Measurements from ENCODE around the gene TTC24. TPM values are rescaled to one million over a fixed set of nuclear protein-coding genes. Genes with fewer than 3 reads are reported as not detected.
"Not testable (repeated sequence)": the region's sequence is repeated elsewhere in the genome, so short reads cannot be mapped to it uniquely, and the experiment has no call there.

The TTC24 gene
- total and polyA plus RNA-seq, 7 experiments from 2014 or later, result 0.97 to 10.2 (median 3.2) TPM

- Mint-ChIP-seq H3K4me3 (peak within 1 kb of the TSS; percentile 90 to 100 (median 93)), H3K27me3 (no peaks in the 10 kb centered on the region), H3K9me3 (no peaks in the 10 kb centered on the region), H3K36me3 (peaks cover 0 to 12% (median 8%) of the 10 kb centered on the region in 5 donors), H3K4me1 (peaks cover 24 to 41% (median 36%) of the 10 kb centered on the region in 7 donors), H3K27ac (peak within 1 kb of the TSS; percentile 92 to 99 (median 94))
- H3K9me3 ChIP-seq (ENCODE audit: control insufficient read depth in 2 of 3, low read length in 3 of 3), result no peaks in the 10 kb centered on the region
- H3K36me3 ChIP-seq (ENCODE audit: control insufficient read depth in 2 of 3, insufficient read depth in 3 of 3, low read length in 3 of 3), result peaks cover 0 to 29% (median 3%) of the 10 kb centered on the region in 3 experiments
- ChIA-PET POLR2A (interaction anchor here (0.8 to 7.5 kb wide), 11 partner anchors 9 to 144 kb away, joined by 3 to 58 read pairs (median 4); partner anchors contain the start of genes MEF2D, MRPL24 and NAXE), CTCF (interaction anchor here (0.6 to 1.2 kb wide), 5 partner anchors 16 to 218 kb away, joined by 3 to 6 read pairs (median 4); no protein-coding TSS in a partner anchor)
- H3K27ac ChIP-seq (ENCODE audit: low read depth, low read length), result peak within 1 kb of the TSS; percentile 86
- peaks cover 9 to 19% of the 10 kb centered on the region in 2 donors for H3K4me1 ChIP-seq (ENCODE audit: control insufficient read depth in 2 of 2, insufficient read depth in 2 of 2, low read length in 2 of 2)
- DNase-seq (peak; percentile 49 to 79 (median 74)), ATAC-seq (peak; percentile 88)
- H3K4me3 ChIP-seq (ENCODE audit: low read length), result peak within 1 kb of the TSS; percentile 68
- H3K27me3 ChIP-seq (ENCODE audit: control insufficient read depth in 2 of 2, insufficient read depth in 2 of 2, low read length in 2 of 2), result no peaks in the 10 kb centered on the region
- intact Hi-C loops (cut with micrococcal nuclease), result loop anchor here (1.0 to 2.0 kb wide), 9 partner anchors 8 to 263 kb away; partner anchors contain the start of genes NAXE (in 2 of the 2), CCT3 (in 1 of the 2), MEF2D (in 1 of the 2) and TSACC (in 1 of the 2)
These were observed 21.8 kb downstream of the TTC24 start, which contains the start of gene GPATCH4 for GRCh38 chr1:156601122-156601830. Gene GPATCH4, minus strand, starts transcription at chr1:156601479.

- Histone ChIP-seq H3K27me3 (ENCODE audit: control insufficient read depth in 2 of 2, insufficient read depth in 2 of 2, low read length in 2 of 2) (no peaks in the 10 kb centered on the region), H3K4me3 (ENCODE audit: low read length) (peak overlapping the region; percentile 68), H3K9me3 (ENCODE audit: control insufficient read depth in 2 of 3, low read length in 3 of 3) (no peaks in the 10 kb centered on the region), H3K27ac (ENCODE audit: low read depth, low read length) (peak overlapping the region; percentile 86), H3K4me1 (ENCODE audit: control insufficient read depth in 2 of 2, insufficient read depth in 2 of 2, low read length in 2 of 2) (peaks cover 9 to 19% of the 10 kb centered on the region in 2 donors), H3K36me3 (ENCODE audit: control insufficient read depth in 2 of 3, insufficient read depth in 3 of 3, low read length in 3 of 3) (peaks cover 0 to 22% (median 0%) of the 10 kb centered on the region in 3 experiments)
- no peak for DNase-seq
- POLR2A ChIA-PET, result interaction anchor here (1.0 to 7.5 kb wide), 6 partner anchors 9 to 144 kb away, joined by 3 to 58 read pairs (median 6); partner anchors contain the start of genes MRPL24 and NAXE
- CTCF ChIA-PET, result interaction anchor here (0.6 to 0.8 kb wide), 5 partner anchors 15 to 1858 kb away, joined by 3 to 6 read pairs (median 4); no protein-coding TSS in a partner anchor
- H3K27ac Mint-ChIP-seq, result peak overlapping the region; percentile 92 to 99 (median 94)
- H3K4me3 Mint-ChIP-seq, result peak overlapping the region; percentile 90 to 100 (median 93)
- no peak for ATAC-seq
- intact Hi-C loops (cut with micrococcal nuclease), result loop anchor here (1.0 to 2.0 kb wide), 9 partner anchors 7 to 264 kb away; partner anchors contain the start of genes NAXE (in 2 of the 2), CCT3 (in 1 of the 2), MEF2D (in 1 of the 2) and TSACC (in 1 of the 2)
- no peaks in the 10 kb centered on the region for H3K9me3 Mint-ChIP-seq
- peaks cover 0 to 3% (median 0%) of the 10 kb centered on the region in 5 donors for H3K27me3 Mint-ChIP-seq
- peaks cover 0 to 11% (median 5%) of the 10 kb centered on the region in 5 donors for H3K36me3 Mint-ChIP-seq
- H3K4me1 Mint-ChIP-seq, result peaks cover 24 to 41% (median 36%) of the 10 kb centered on the region in 7 donors
These were observed 22.4 kb downstream of the TTC24 start for GRCh38 chr1:156601892-156602291.

- no peaks in the 10 kb centered on the region for H3K27me3 ChIP-seq (ENCODE audit: control insufficient read depth in 2 of 2, insufficient read depth in 2 of 2, low read length in 2 of 2)
- H3K9me3 ChIP-seq (ENCODE audit: control insufficient read depth in 2 of 3, low read length in 3 of 3), result no peaks in the 10 kb centered on the region
- no peak overlapping the region for H3K27ac ChIP-seq (ENCODE audit: low read depth, low read length)
- peaks cover 9 to 19% of the 10 kb centered on the region in 2 donors for H3K4me1 ChIP-seq (ENCODE audit: control insufficient read depth in 2 of 2, insufficient read depth in 2 of 2, low read length in 2 of 2)
- H3K4me1 Mint-ChIP-seq, result peaks cover 23 to 41% (median 36%) of the 10 kb centered on the region in 7 donors
- DNase-seq (no peak), ATAC-seq (no peak)
- no peaks in the 10 kb centered on the region for H3K9me3 Mint-ChIP-seq
- peaks cover 0 to 6% (median 3%) of the 10 kb centered on the region in 5 donors for H3K36me3 Mint-ChIP-seq
- peaks cover 0 to 16% (median 0%) of the 10 kb centered on the region in 3 experiments for H3K36me3 ChIP-seq (ENCODE audit: control insufficient read depth in 2 of 3, insufficient read depth in 3 of 3, low read length in 3 of 3)
- H3K27ac Mint-ChIP-seq, result peak overlapping the region in 5 of 9 donors; percentile 30 to 93 (median 81)
- CTCF ChIA-PET, result interaction anchor here (0.6 to 1.1 kb wide), 4 partner anchors 21 to 1859 kb away, joined by 3 to 4 read pairs (median 3); no protein-coding TSS in a partner anchor
- POLR2A ChIA-PET, result interaction anchor here (0.7 to 7.5 kb wide), 3 partner anchors 10 to 217 kb away, joined by 3 to 58 read pairs (median 8); partner anchors contain the start of genes MEF2D and NAXE
- H3K27me3 Mint-ChIP-seq, result peaks cover 0 to 3% (median 0%) of the 10 kb centered on the region in 5 donors
- intact Hi-C loops (cut with micrococcal nuclease), result no loop called here
- peak overlapping the region; percentile 31 to 93 (median 75) for H3K4me3 Mint-ChIP-seq
- no peak overlapping the region for H3K4me3 ChIP-seq (ENCODE audit: low read length)
These were observed 23.1 kb downstream of the TTC24 start for GRCh38 chr1:156602557-156602993.

GRCh38 chr1:156607344-156607743 lies 27.8 kb downstream of the TTC24 start:
- CTCF ChIA-PET; H3K27ac ChIP-seq (ENCODE audit: low read depth, low read length); H3K9me3 Mint-ChIP-seq; H3K27ac Mint-ChIP-seq; H3K4me1 ChIP-seq (ENCODE audit: control insufficient read depth in 2 of 2, insufficient read depth in 2 of 2, low read length in 2 of 2); DNase-seq; H3K27me3 ChIP-seq (ENCODE audit: control insufficient read depth in 2 of 2, insufficient read depth in 2 of 2, low read length in 2 of 2); H3K36me3 Mint-ChIP-seq; H3K9me3 ChIP-seq (ENCODE audit: control insufficient read depth in 2 of 3, low read length in 3 of 3); POLR2A ChIA-PET; H3K4me3 Mint-ChIP-seq; H3K4me3 ChIP-seq (ENCODE audit: low read length); H3K36me3 ChIP-seq (ENCODE audit: control insufficient read depth in 2 of 3, insufficient read depth in 3 of 3, low read length in 3 of 3); ATAC-seq: not testable (repeated sequence)
- intact Hi-C loops (cut with micrococcal nuclease), result loop anchor here in 1 of 2 donors (5.0 kb wide), 1 partner anchor 35 kb away; the partner anchor contains the start of gene IQGAP3
- peaks cover 4 to 20% (median 13%) of the 10 kb centered on the region in 7 donors for H3K4me1 Mint-ChIP-seq
- peaks cover 0 to 21% (median 9%) of the 10 kb centered on the region in 5 donors for H3K27me3 Mint-ChIP-seq

GRCh38 chr1:156608036-156608674 lies 28.6 kb downstream of the TTC24 start:
- H3K27ac ChIP-seq (ENCODE audit: low read depth, low read length), result no peak overlapping the region
- POLR2A ChIA-PET, result interaction anchor here (0.5 to 1.7 kb wide), 7 partner anchors 16 to 158 kb away, joined by 3 to 5 read pairs (median 3); partner anchors contain the start of gene NAXE
- Mint-ChIP-seq H3K27ac (no peak overlapping the region), H3K4me3 (no peak overlapping the region), H3K4me1 (peaks cover 0 to 12% (median 6%) of the 10 kb centered on the region in 7 donors), H3K9me3 (no peaks in the 10 kb centered on the region), H3K27me3 (peaks cover 0 to 27% (median 14%) of the 10 kb centered on the region in 5 donors), H3K36me3 (no peaks in the 10 kb centered on the region)
- peaks cover 0 to 4% of the 10 kb centered on the region in 2 donors for H3K4me1 ChIP-seq (ENCODE audit: control insufficient read depth in 2 of 2, insufficient read depth in 2 of 2, low read length in 2 of 2)
- intact Hi-C loops (cut with micrococcal nuclease), result loop anchor here (1.0 to 5.0 kb wide), 6 partner anchors 24 to 223 kb away; partner anchors contain the start of gene IQGAP3 (in 1 of the 2)
- ATAC-seq (peak; percentile 97), DNase-seq (peak in 7 of 9 donors; percentile 55 to 79 (median 72))
- CTCF ChIA-PET, result interaction anchor here (0.6 to 1.8 kb wide), 24 partner anchors 9 to 224 kb away, joined by 3 to 26 read pairs (median 4); partner anchors contain the start of gene NAXE
- no peaks in the 10 kb centered on the region for H3K27me3 ChIP-seq (ENCODE audit: control insufficient read depth in 2 of 2, insufficient read depth in 2 of 2, low read length in 2 of 2)
- no peaks in the 10 kb centered on the region for H3K9me3 ChIP-seq (ENCODE audit: control insufficient read depth in 2 of 3, low read length in 3 of 3)
- no peak overlapping the region for H3K4me3 ChIP-seq (ENCODE audit: low read length)
- H3K36me3 ChIP-seq (ENCODE audit: control insufficient read depth in 2 of 3, insufficient read depth in 3 of 3, low read length in 3 of 3), result no peaks in the 10 kb centered on the region
